ENCODE results near the gene VAV2.
A peak's percentile ranks its signal among the peaks of the same experiment; 100 is the strongest.

DNA sequence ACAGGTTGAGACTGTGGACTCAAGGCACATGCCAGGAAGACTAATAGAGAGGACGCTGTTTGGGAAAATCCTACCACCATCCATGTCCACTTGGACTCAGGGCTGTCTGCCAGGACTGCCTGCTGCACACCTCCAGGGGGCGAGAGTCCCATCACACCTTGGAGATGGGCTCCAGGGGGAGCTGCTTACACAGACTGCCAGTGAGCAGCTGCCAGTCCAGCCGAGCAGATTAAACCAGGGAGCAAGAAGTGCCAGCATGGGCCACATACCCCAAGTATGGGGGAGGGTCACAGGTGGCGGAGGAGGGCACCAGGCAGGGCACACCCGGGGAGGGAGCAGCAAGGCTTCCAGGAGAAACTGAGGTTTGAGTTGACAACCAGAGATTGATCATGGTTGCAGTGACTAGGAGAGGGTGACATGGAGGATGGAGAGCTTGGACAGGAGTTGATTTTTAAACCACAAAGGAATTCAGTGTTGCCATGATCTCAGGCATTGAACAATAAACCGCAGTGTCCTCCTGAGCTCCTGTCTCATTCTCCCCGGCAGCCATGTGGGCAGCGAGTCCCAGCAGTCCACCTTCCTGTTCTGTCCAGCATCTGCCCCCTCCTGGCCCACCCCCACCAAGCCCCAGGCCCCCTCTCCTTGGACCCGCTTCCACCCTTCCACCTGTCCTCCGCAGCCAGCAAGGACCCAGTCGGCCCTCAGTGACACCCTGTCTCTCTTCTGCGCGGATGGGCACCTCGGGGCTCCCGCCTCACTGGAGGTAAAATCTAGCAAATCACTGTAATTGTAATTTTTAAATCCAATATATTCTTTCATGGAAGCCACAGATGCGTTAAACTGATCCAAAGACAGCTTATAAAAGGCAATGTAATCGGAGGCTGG is 3.1 kb upstream of the VAV2 start:
- TF ChIP-seq BHLHE40 (IDR thresholded peaks at IDR 0.05; ENCODE audit: low read depth, low read length) (no peak), POLR2A (IDR thresholded peaks at IDR 0.05; ENCODE audit: low read depth, low read length) (no peak), RCOR1 (IDR thresholded peaks at IDR 0.05; ENCODE audit: insufficient replicate concordance, low read length) (no peak), CEBPB (IDR thresholded peaks at IDR 0.05; ENCODE audit: low read depth, low read length) (no peak), MAFK (IDR thresholded peaks at IDR 0.05; ENCODE audit: low read depth, low read length) (no peak), NFE2L2 (IDR thresholded peaks at IDR 0.05; ENCODE audit: low read depth, low read length) (no peak), RAD21 (IDR thresholded peaks at IDR 0.05; ENCODE audit: low read length) (no peak), RFX5 (IDR thresholded peaks at IDR 0.05; ENCODE audit: low read depth, low read length) (no peak), MAZ (IDR thresholded peaks at IDR 0.05; ENCODE audit: borderline replicate concordance, low read depth, low read length) (no peak), SMC3 (IDR thresholded peaks at IDR 0.05; ENCODE audit: low read depth, low read length) (no peak; the same call in 1 of the 2 replicates)
- TF ChIP-seq, protein P1, sequence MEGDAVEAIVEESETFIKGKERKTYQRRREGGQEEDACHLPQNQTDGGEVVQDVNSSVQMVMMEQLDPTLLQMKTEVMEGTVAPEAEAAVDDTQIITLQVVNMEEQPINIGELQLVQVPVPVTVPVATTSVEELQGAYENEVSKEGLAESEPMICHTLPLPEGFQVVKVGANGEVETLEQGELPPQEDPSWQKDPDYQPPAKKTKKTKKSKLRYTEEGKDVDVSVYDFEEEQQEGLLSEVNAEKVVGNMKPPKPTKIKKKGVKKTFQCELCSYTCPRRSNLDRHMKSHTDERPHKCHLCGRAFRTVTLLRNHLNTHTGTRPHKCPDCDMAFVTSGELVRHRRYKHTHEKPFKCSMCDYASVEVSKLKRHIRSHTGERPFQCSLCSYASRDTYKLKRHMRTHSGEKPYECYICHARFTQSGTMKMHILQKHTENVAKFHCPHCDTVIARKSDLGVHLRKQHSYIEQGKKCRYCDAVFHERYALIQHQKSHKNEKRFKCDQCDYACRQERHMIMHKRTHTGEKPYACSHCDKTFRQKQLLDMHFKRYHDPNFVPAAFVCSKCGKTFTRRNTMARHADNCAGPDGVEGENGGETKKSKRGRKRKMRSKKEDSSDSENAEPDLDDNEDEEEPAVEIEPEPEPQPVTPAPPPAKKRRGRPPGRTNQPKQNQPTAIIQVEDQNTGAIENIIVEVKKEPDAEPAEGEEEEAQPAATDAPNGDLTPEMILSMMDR (conservative IDR thresholded peaks at IDR 0.05; ENCODE audit: low read depth, low read length): peak; percentile 29; the same call in 1 of the 2 replicates
- TF ChIP-seq, protein P2, sequence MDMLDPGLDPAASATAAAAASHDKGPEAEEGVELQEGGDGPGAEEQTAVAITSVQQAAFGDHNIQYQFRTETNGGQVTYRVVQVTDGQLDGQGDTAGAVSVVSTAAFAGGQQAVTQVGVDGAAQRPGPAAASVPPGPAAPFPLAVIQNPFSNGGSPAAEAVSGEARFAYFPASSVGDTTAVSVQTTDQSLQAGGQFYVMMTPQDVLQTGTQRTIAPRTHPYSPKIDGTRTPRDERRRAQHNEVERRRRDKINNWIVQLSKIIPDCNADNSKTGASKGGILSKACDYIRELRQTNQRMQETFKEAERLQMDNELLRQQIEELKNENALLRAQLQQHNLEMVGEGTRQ (IDR thresholded peaks at IDR 0.05; ENCODE audit: low read depth, low read length): no peak
